HG02798 (cell line): ENCODE results near the gene SYNDIG1L.
A peak's percentile ranks its signal among the peaks of the same experiment; 100 is the strongest.
"Not testable (repeated sequence)": the region's sequence is repeated elsewhere in the genome, so short reads cannot be mapped to it uniquely, and the experiment has no call there.

Experiments used
- ATAC-seq: cut with Tn5 transposase; IDR thresholded peaks from one replicate; pipeline ENCODE4 v1.9.1; 2021; ENCODE audit warnings: mild to moderate bottlenecking; ENCODE audit not compliant: unreplicated experiment, poor library complexity

Gene SYNDIG1L

GRCh38 chr14:74404435-74404834, 21.6 kb downstream of the SYNDIG1L start:
- ATAC-seq, result no peak

- no peak for ATAC-seq
Measured at GRCh38 chr14:74403619-74404417, 22.2 kb downstream of the SYNDIG1L start.

GRCh38 chr14:74402401-74403251, 23.4 kb downstream of the SYNDIG1L start:
- ATAC-seq, result no peak

- ATAC-seq, result peak; percentile 81
Measured at GRCh38 chr14:74401504-74402241, 24.3 kb downstream of the SYNDIG1L start.

DNA sequence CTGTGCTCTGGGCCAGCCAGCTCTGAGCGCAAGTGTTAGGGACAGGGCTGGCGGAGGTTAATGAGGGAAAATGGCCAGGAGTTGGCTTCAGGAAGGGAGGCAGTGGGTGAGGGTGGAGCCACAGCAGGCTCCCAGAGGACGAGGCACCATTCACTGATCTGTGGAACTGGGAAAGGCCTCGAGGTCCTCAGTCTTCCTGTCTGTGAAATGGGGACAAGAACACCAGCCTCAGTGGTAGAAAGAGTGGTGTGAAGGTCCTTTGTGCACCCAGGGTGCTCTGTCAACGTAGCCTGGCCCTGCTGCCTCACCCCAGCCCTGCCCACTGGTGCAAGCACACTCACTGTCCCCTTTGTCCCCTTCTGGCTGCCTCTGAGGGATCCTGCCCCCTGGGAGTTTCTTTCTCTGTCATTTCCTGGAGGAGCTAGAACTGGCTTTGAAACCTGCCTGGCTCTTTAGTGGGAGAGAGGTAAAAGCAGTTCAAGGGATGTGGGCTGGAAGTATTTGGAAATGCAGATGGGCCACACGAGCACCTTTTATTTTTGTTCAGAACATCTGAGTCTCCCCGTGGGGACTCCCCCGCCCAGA, 25.0 kb downstream of the SYNDIG1L start:
- ATAC-seq, result no peak

DNA sequence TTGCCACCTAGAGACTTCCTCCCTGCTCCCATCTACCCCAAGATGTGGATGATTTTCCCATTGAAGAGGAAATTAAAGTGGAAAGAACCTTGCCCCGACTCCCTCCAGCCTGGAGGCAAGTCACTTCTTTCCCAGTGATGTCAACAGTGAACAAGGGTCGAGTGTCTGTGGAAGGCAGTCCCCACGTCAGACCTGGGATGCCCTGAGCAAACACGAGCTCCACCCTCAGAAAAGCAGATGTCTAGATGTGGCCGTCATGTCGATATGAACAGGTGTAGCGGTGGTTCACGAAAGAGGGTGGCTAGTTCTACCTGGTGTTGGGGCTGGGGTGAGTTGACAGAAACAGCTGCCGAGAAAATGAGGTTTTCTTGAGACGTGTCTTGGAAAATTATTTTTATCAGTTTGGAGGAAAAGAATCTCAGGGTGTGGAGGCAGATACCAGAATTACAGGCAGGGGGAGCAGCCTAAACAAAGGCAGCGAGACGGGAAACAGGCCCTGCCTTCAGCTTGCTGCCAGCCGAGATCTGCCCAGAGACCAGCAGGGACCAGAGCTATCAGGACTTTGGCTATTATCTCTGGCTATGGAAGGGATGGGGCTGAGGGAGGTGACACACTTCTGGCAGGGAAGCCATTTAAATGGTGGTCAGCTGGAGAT, 25.9 kb downstream of the SYNDIG1L start:
- no peak for ATAC-seq

- no peak for ATAC-seq
Measured at GRCh38 chr14:74395094-74395493, 30.9 kb downstream of the SYNDIG1L start.

DNA sequence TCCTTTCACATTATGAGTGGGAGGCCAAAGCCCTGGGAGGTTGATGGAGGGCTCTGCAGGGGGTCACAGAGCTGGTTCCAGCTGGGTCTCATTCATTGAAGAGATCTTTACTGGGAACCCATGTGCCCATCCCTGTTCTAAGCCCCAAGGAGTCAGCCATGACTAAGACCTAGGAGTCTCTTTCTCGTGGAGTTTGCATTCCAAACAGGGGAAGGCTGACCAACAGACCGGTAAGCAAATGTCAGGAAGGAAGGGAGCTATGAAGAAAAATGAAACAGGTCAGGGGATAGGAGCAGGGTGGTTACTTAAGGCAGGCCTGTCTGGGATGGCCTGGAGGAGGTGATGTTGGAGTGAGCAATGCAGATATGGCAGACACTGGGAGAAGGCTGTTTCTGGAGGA, 31.5 kb downstream of the SYNDIG1L start:
- no peak for ATAC-seq

DNA sequence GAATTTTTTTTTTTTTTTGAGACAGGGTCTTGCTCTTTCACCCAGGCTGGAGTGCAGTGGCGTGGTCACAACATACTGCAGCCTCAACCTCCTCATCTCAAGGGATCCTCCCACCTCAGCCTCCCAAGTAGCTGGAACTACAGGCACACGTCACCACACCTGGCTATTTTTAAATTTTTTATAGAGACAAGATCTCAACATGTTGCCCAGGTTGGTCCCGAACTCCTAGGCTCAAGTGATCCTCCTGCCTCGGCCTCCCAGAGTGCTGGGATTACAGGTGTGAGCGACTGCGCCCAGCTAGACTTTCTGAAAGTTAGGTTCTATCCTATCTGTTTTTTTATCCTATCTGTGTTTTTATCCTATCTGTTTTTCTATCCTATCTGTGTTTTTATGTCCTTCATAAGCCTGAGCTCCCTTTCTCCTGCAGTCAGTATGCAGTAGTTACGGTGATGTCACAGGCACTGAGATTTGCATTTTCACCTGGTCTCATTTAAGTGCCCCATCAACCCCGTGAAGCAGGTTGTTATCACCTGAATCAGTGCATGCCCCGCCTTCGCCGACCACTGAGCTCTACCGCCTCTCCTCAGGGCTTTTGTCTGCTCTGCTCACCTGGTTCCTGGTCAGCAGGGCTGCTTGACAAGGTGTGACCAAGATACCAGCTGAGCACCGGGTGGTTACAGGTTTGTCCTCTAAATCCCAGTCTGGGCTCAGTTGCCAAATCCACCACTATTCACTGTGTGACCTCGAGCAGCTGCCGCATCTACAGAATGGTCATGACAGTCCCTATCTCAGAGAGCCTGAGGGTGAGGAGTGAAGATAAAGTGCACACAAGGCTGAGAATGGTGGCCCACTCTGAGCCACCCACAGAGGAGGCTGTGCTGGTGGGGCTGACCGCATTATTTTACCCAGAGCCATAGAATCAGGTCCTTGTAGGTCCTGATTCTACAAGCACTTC, 33.1 kb downstream of the SYNDIG1L start:
- ATAC-seq, result no peak

GRCh38 chr14:74391479-74391878, 34.5 kb downstream of the SYNDIG1L start:
- ATAC-seq, result no peak

DNA sequence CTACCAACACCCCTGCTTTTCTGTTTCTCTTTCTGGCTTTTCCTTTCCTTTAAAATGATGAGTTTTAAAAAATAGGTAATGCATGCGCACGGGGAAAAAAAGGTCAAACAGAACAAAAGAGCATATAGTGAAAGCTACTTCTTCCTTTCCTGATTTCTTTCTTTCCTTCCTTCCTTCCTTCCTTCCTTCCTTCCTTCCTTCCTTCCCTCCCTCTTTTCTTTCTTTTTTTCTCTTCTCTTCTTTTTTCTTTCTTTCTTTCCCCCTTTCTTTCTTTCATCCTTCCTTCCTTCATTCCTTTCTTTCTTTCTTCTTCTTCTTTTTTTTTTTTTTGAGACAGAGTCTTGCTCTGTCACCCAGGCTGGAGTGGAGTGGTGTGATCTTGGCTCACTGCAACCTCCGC, 35.5 kb downstream of the SYNDIG1L start:
- not testable (repeated sequence) for ATAC-seq

DNA sequence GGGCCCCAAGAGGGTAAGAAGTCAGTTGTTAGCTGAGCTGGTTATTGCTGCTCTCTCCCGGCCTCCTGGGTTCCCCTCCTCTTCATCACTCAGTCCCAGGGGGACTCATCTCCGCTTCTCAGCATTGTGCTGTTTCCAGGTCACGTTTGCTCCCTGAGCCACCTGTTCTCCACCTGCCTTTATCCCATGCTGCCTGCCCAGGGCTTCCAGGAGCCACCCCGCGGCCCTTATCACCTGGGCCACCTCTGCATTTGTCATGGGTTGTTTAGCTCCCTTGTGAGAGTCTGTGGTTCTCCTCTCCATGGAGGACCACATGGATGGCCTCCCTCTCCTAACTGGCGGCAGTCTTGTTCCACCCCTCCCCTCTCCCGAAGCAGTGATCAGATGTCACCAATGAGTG, 36.0 kb downstream of the SYNDIG1L start:
- no peak for ATAC-seq

- ATAC-seq, result no peak
Measured at GRCh38 chr14:74382231-74382630, 43.8 kb downstream of the SYNDIG1L start.

- not testable (repeated sequence) for ATAC-seq
Measured at GRCh38 chr14:74381571-74381970, 44.4 kb downstream of the SYNDIG1L start.

- ATAC-seq, result no peak
Measured at GRCh38 chr14:74380845-74381244, 45.2 kb downstream of the SYNDIG1L start.

DNA sequence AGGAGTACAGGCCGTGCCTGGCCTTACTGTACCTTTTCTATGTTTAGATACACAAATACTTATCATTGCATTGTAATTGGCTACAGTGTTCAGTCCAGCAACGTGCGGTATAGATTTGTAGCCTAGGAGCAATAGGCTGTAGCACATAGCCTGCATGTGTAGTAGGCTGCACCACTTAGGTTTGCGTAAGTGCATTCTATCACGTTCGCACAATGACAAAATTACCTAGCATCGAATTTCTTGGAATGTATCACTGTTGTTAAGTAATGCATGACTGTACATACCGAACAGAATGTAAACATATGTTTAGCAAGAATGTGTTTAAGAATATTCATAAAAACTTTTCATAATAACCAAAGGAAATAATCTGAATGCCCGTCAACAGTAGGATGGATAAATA, 45.8 kb downstream of the SYNDIG1L start:
- no peak for ATAC-seq

DNA sequence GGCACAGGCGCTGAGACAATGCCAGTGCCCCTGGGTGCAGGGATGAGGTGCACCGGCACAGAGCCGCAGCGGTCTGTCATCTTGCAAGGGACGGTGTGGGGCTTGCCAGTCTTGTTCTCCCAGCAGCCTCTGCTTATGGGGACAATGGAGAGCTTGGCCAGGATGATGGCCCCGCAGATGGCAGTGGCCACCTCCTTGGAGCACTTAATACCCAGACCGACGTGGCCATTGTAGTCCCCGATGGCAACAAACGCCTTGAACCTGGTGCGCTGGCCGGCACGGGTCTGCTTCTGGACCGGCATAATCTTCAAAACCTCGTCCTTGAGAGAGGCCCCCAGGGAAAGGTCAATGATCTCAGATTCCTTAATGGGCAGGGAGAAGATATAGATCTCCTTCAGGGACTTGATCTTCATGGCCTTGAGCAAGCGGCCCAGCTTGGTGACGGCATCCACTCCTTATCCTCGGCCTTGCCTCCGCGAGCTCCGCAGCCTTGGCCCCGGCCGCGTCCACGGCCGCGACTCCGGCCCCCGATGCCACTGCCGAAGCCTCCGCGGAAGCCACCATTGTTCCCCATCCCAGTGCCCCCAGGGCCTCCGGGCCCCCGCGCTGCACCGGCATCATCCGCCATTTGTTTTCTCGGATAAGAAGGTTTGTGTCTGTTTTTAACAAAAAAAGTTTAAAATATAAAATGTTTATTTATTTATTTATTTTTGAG, 47.9 kb downstream of the SYNDIG1L start:
- no peak for ATAC-seq

DNA sequence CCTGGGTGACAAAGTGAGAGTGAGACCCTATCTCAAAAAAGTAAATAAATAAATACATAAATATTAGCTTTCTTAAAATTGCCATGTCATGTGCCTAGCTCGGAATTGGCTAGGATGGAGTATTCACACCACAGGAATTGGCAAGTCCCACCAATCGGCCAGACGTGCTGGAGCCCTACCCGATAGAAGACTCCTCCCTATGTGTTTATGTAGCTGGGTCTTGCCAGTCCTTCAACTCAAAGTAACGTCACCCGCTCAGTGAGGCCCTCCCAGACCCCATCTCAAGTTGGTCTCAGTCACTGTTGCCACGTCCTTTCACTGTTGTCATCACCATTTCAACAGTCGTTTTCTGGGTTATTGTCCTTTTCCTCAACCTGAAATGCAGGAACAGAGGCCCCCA, 57.6 kb downstream of the SYNDIG1L start:
- ATAC-seq, result no peak
